HepG2 (cell line): ENCODE data around the gene CGNL1. TPM values are rescaled to one million over a fixed set of nuclear protein-coding genes. Genes with fewer than 3 reads are reported as not detected.

Source experiments
- ATAC-seq: fragments of 200-7000 bp; cut with Tn5 transposase; 3 replicates; pipeline ENCODE4 v1.9.1; 2020; ENCODE audit warnings: mild to moderate bottlenecking, moderate library complexity
- BruUV-seq: library from RNA; stranded (reverse); fragments of 400-500 nt; replicated peaks from 2 replicates; lab custom pipeline; 2021; lab: Mats Ljungman, UMichigan
- CTCF ChIA-PET: fragments of 300-600 bp; formaldehyde crosslinking; extraction: SDS; loops from one replicate; lab custom pipeline; 2021; ENCODE audit warnings: low total read pairs, inconsistent platforms, low intra/inter-chr PET ratio; lab: Yijun Ruan, JAX
- POLR2A ChIA-PET: fragments of 350-600 bp; sonication (Branson Sonifier 250); formaldehyde crosslinking; loops from one replicate; lab custom pipeline; 2020; ENCODE audit warnings: antibody characterized with exemption, inconsistent platforms; lab: Yijun Ruan, JAX
- DNase-seq: peaks from one replicate; pipeline ENCODE4 v3.0.0-alpha.2; 2015; ENCODE audit warnings: low spot score
- FAIRE-seq: peaks from 3 replicates; lab custom pipeline; 2011; peaks lifted over from hg19 to GRCh38; lab: Jason Lieb, UNC
- H2AFZ ChIP-seq: one replicate; pipeline ENCODE4 v1.6.1; 2011; ENCODE audit warnings: low read length, inconsistent platforms
- H3K27ac ChIP-seq: fragments of 300-600 bp; 3 replicates; pipeline ENCODE4 v1.8.0; 2011; ENCODE audit warnings: mixed run types, mild to moderate bottlenecking, mixed read lengths, low read length, inconsistent platforms; ENCODE audit not compliant: insufficient read depth; ENCODE audit errors: extremely low read length
- H3K27me3 ChIP-seq, 2 experiments: fragments of 200-600 bp in 1 of 2; 2 replicates in 1 of 2; 3 replicates in 1 of 2; pipeline versions ENCODE4 v1.6.0 to v1.8.0; 2011; ENCODE audit warnings: low read length in 2 of 2, mild to moderate bottlenecking in 2 of 2, moderate library complexity in 2 of 2, inconsistent platforms in 1 of 2; ENCODE audit not compliant: insufficient read depth in 2 of 2, control insufficient read depth in 1 of 2
- H3K36me3 ChIP-seq, 2 experiments: fragments of 200-600 bp in 1 of 2; replicated peaks in 1 of 2; 2 replicates in 1 of 2; 3 replicates in 1 of 2; pipeline versions ENCODE4 v1.5.1 to v1.8.0; 2011; ENCODE audit warnings: low read length in 2 of 2, inconsistent platforms in 1 of 2; ENCODE audit not compliant: insufficient read depth in 2 of 2, control insufficient read depth in 1 of 2
- H3K4me1 ChIP-seq: 2 replicates; pipeline ENCODE4 v1.5.1; 2012; ENCODE audit warnings: low read length, inconsistent platforms; ENCODE audit not compliant: insufficient read depth
- H3K4me2 ChIP-seq: 2 replicates; pipeline ENCODE4 v1.6.0; 2011; ENCODE audit warnings: low read depth, low read length, inconsistent platforms
- H3K4me3 ChIP-seq, 3 experiments: fragments of 200-600 bp in 1 of 3; sonication (generic), shearing (Covaris generic) in 1 of 3; replicated peaks in 1 of 3; 2 replicates each; pipeline ENCODE4 v1.5.1; 2011 to 2016; ENCODE audit warnings: low read length in 3 of 3, inconsistent platforms in 2 of 3, low read depth in 2 of 3, mild to moderate bottlenecking in 2 of 3, control low read depth in 1 of 3, mixed read lengths in 1 of 3; ENCODE audit not compliant: insufficient read depth in 1 of 3
- H3K79me2 ChIP-seq: one replicate; pipeline ENCODE4 v1.6.1; 2011; ENCODE audit warnings: low read length, inconsistent platforms; ENCODE audit not compliant: insufficient read depth
- H3K9ac ChIP-seq: 2 replicates; pipeline ENCODE4 v1.6.0; 2011; ENCODE audit warnings: mild to moderate bottlenecking, low read depth, low read length, inconsistent platforms; ENCODE audit not compliant: insufficient read depth
- H3K9me3 ChIP-seq: 2 replicates; pipeline ENCODE4 v1.5.1; 2012; ENCODE audit warnings: mild to moderate bottlenecking, low read length
- H4K20me1 ChIP-seq: 2 replicates; pipeline ENCODE4 v1.6.0; 2011; ENCODE audit warnings: inconsistent platforms, mild to moderate bottlenecking, low read length, moderate library complexity; ENCODE audit not compliant: insufficient read depth
- BRCA1 ChIP-seq: sonication (generic); formaldehyde crosslinking; IDR thresholded peaks from 2 replicates; pipeline ENCODE4 v1.4.0; 2020; ENCODE audit warnings: missing genetic modification reagents
- CHD4 ChIP-seq: fragments of 200-600 bp; sonication (generic); IDR thresholded peaks from 2 replicates; pipeline ENCODE4 v1.7.0; 2017; ENCODE audit warnings: mild to moderate bottlenecking, low read length, borderline replicate concordance
- HBP1 ChIP-seq: IDR thresholded peaks from 2 replicates; pipeline ENCODE4 v1.6.1; 2016; ENCODE audit warnings: low read depth, control low read depth
- KDM1A ChIP-seq: IDR thresholded peaks from 2 replicates; pipeline ENCODE4 v1.6.1; 2016; ENCODE audit warnings: missing compliant biosample characterization
- KLF12 ChIP-seq: sonication (generic); formaldehyde crosslinking; IDR thresholded peaks from 2 replicates; pipeline ENCODE4 v1.4.0; 2020; ENCODE audit warnings: missing genetic modification reagents, borderline replicate concordance
- LCORL ChIP-seq, 2 experiments: fragments of 450-650 bp in 1 of 2; sonication (generic) in 1 of 2; formaldehyde crosslinking in 1 of 2; IDR thresholded peaks; 2 replicates each; pipeline versions ENCODE4 v1.5.0 to v1.6.1; 2017 to 2020; ENCODE audit warnings: antibody characterized with exemption in 1 of 2, missing genetic modification reagents in 1 of 2
- MED1 ChIP-seq: sonication (generic); formaldehyde crosslinking; IDR thresholded peaks from 2 replicates; pipeline ENCODE4 v1.4.0; 2020; ENCODE audit warnings: missing genetic modification reagents
- MED13 ChIP-seq: sonication (generic); formaldehyde crosslinking; IDR thresholded peaks from 2 replicates; pipeline ENCODE4 v1.5.0; 2020; ENCODE audit warnings: missing genetic modification reagents
- NR0B2 ChIP-seq: sonication (generic); formaldehyde crosslinking; IDR thresholded peaks from 2 replicates; pipeline ENCODE4 v1.4.0; 2020; ENCODE audit warnings: mild to moderate bottlenecking, missing genetic modification reagents
- ONECUT2 ChIP-seq: sonication (generic); formaldehyde crosslinking; IDR thresholded peaks from 2 replicates; pipeline ENCODE4 v1.4.0; 2020; ENCODE audit warnings: missing genetic modification reagents
- RAD21 ChIP-seq: fragments of 450-650 bp; formaldehyde crosslinking; IDR thresholded peaks from 2 replicates; pipeline ENCODE4 v1.5.0; 2020; ENCODE audit warnings: mild to moderate bottlenecking
- TFE3 ChIP-seq: IDR thresholded peaks from 2 replicates; pipeline ENCODE4 v1.6.1; 2016
- ZNF281 ChIP-seq: sonication (generic); formaldehyde crosslinking; IDR thresholded peaks from 2 replicates; pipeline ENCODE4 v1.4.0; 2020; ENCODE audit warnings: missing genetic modification reagents, borderline replicate concordance
- ZNF354B ChIP-seq: sonication (generic); formaldehyde crosslinking; IDR thresholded peaks from 2 replicates; pipeline ENCODE4 v1.8.0; 2022; ENCODE audit warnings: mild to moderate bottlenecking, missing genetic modification reagents
- ZNF512 ChIP-seq: sonication (generic); formaldehyde crosslinking; IDR thresholded peaks from 2 replicates; pipeline ENCODE4 v1.4.0; 2020; ENCODE audit warnings: mild to moderate bottlenecking, missing genetic modification reagents
- ZNF546 ChIP-seq: sonication (generic); formaldehyde crosslinking; conservative IDR thresholded peaks from 2 replicates; pipeline ENCODE4 v1.8.1; 2023; ENCODE audit warnings: mild to moderate bottlenecking, missing genetic modification reagents
- ZNF556 ChIP-seq: sonication (generic); formaldehyde crosslinking; IDR thresholded peaks from 2 replicates; pipeline ENCODE4 v1.4.0; 2020; ENCODE audit warnings: mild to moderate bottlenecking, missing genetic modification reagents, borderline replicate concordance
- ZSCAN30 ChIP-seq: sonication (generic); formaldehyde crosslinking; IDR thresholded peaks from 2 replicates; pipeline ENCODE4 v1.5.0; 2020; ENCODE audit warnings: mild to moderate bottlenecking, missing genetic modification reagents
- WGBS: methylation state at CpG from one replicate; pipeline ENCODE4 v1.1.6; 2017; ENCODE audit warnings: low lambda C conversion rate; 5-methylcytosine and 5-hydroxymethylcytosine counted together
- in situ Hi-C: cut with HindIII; loops from 2 replicates; pipeline ENCODE4 v1.10.0; 2017; ENCODE audit warnings: low pct_unique_long_range_greater_than_20kb; ENCODE audit not compliant: extremely low pct_ligation_motif_present
- intact Hi-C: fragments of 100-400 bp; cut with micrococcal nuclease; formaldehyde crosslinking; loops from one replicate; pipeline ENCODE4 v1.10.0; 2022; ENCODE audit not compliant: unreplicated experiment
- polyA plus RNA-seq, 8 experiments: library from polyadenylated mRNA; depleted of rRNA in 3 of 8; stranded (reverse) in 7 of 8; unstranded in 1 of 8; fragments of >200 nt; fragmentation: Illumina TruSeq in 4 of 8; extraction: Trizol in 4 of 8; gene quantifications; 2 replicates each; pipeline versions ENCODE4 v1.2.1 to v1.2.3, GENCODE V29; 2011 to 2016; ENCODE audit warnings: low read depth in 4 of 8, missing spikeins in 1 of 8, mixed read lengths in 1 of 8; ENCODE audit not compliant: insufficient read depth in 1 of 8
- total RNA-seq, 5 experiments: library from RNA; depleted of rRNA; stranded (reverse); fragments of >200 nt; fragmentation: Illumina TruSeq; extraction: Trizol; gene quantifications; 2 replicates each; pipeline ENCODE4 v1.2.3, GENCODE V29; 2016; ENCODE audit warnings: low read depth in 1 of 5

Gene CGNL1
- total and polyA plus RNA-seq, 2 of the 13 experiments (the other 11 are each of a cell fraction or from before 2014, with no cell fraction given): 5.6 to 15.6 TPM

- TF ChIP-seq ZNF512 (no peak), ONECUT2 (CRISPR knock-in tag) (no peak), NR0B2 (CRISPR knock-in tag) (no peak), HBP1 (CRISPR knock-in tag) (no peak), ZNF354B (no peak), ZNF556 (CRISPR knock-in tag) (no peak), ZNF546 (no peak), RAD21 (CRISPR knock-in tag) (no peak), KDM1A (CRISPR knock-in tag) (no peak), MED13 (CRISPR knock-in tag) (no peak)
Measured at GRCh38 chr15:57464480-57464879, 88.2 kb downstream of the CGNL1 start (continued).

- no peaks in the 10 kb centered on the region for H3K9me3 ChIP-seq
- in situ Hi-C loops (no loop called here), intact Hi-C loops (no loop called here)
- ChIA-PET CTCF (no interaction called here), POLR2A (no interaction called here)
- H3K4me1 ChIP-seq: no peaks in the 10 kb centered on the region
- H3K4me3 ChIP-seq: no peak overlapping the region
- H3K27me3 ChIP-seq: no peaks in the 10 kb centered on the region
- no peak for ATAC-seq
- no peaks in the 10 kb centered on the region for H3K79me2 ChIP-seq
- WGBS: over 99% methylated on average over 4 of the region's 4 CpGs
- H4K20me1 ChIP-seq: no peaks in the 10 kb centered on the region
- no peak overlapping the region for H3K9ac ChIP-seq
- no peak overlapping the region for H3K27ac ChIP-seq
- no peak for FAIRE-seq
- BruUV-seq: no TSS peak
- H3K4me2 ChIP-seq: no peak overlapping the region
- DNase-seq: no peak
- H3K36me3 ChIP-seq: peaks cover 0 to 15% of the 10 kb centered on the region in 2 experiments; a peak in 4 of 5 replicates
- no peak overlapping the region for H2AFZ ChIP-seq
- no peak for TF ChIP-seq MED1 (CRISPR knock-in tag)
- no peak for TF ChIP-seq ZNF281 (CRISPR knock-in tag)
- no peak for TF ChIP-seq ZSCAN30 (CRISPR knock-in tag)
- no peak for TF ChIP-seq LCORL (IDR thresholded peaks at IDR 0.05)
- TF ChIP-seq LCORL (CRISPR knock-in tag; IDR thresholded peaks at IDR 0.05): no peak
- no peak for TF ChIP-seq CHD4
- TF ChIP-seq KLF12 (CRISPR knock-in tag): no peak
- TF ChIP-seq BRCA1: no peak
- no peak for TF ChIP-seq TFE3 (CRISPR knock-in tag)
Measured at GRCh38 chr15:57468486-57468885, 92.2 kb downstream of the CGNL1 start.
